Urinary bladder (tissue), 4 donors: Measurements from ENCODE around the gene MAGEB1. TPM values are rescaled to one million over a fixed set of nuclear protein-coding genes. Genes with fewer than 3 reads are reported as not detected.

ENCODE experiments used
- DNase-seq: peaks from one replicate; pipeline ENCODE4 v3.0.0-alpha.2; 2015; ENCODE audit errors: extremely low spot score
- H3K27ac ChIP-seq: one replicate; pipeline ENCODE4 v1.5.1; 2013; ENCODE audit warnings: low read depth, mild to moderate bottlenecking, moderate library complexity
- H3K36me3 ChIP-seq: one replicate; pipeline ENCODE4 v1.6.1; 2013; ENCODE audit warnings: mild to moderate bottlenecking, moderate library complexity; ENCODE audit not compliant: insufficient read depth
- H3K4me1 ChIP-seq: one replicate; pipeline ENCODE4 v1.6.1; 2013; ENCODE audit warnings: mild to moderate bottlenecking, moderate library complexity; ENCODE audit not compliant: insufficient read depth
- H3K4me3 ChIP-seq: one replicate; pipeline ENCODE4 v1.5.1; 2013; ENCODE audit warnings: low read depth, low read length
- WGBS: extraction: QIAGEN DNeasy Blood & Tissue Kit; methylation state at CpG from one replicate; pipeline ENCODE4 v1.1.7; 2013; 5-methylcytosine and 5-hydroxymethylcytosine counted together
- polyA plus RNA-seq: library from polyadenylated mRNA; stranded (reverse); fragments of 200-250 nt; gene quantifications from one replicate; pipeline ENCODE4 v1.2.3, GENCODE V29; 2013
- total RNA-seq: library from RNA; depleted of rRNA; stranded (reverse); fragments of >200 nt; gene quantifications from one replicate; pipeline ENCODE4 v1.2.3, GENCODE V29; 2014
- donor health status: healthy with polysubstance abuse.
- donor health status: healthy.

MAGEB1 gene
- total and polyA plus RNA-seq, 2 donors: not detected

DNA sequence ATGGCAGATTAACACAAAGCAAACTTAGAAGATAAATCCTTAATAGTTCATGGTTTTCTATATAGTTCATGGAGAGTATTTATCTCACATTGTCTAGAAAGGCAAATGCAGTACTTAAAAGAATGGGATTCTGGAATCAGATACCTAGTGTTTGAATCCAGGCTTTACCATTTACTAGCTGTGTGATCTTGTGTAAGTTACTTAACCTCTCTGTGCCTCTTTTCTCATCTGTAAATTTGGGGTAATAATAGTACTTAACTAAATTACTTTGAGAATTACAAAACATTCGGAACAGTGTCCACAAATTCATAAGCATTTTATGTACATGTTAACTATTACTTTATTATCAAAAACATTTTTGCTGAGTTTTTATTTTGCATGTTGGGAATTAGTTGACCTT, 15.8 kb downstream of the MAGEB1 start:
- no peak for DNase-seq
- 91% methylated on average over 1 of the region's 1 CpG for WGBS

DNA sequence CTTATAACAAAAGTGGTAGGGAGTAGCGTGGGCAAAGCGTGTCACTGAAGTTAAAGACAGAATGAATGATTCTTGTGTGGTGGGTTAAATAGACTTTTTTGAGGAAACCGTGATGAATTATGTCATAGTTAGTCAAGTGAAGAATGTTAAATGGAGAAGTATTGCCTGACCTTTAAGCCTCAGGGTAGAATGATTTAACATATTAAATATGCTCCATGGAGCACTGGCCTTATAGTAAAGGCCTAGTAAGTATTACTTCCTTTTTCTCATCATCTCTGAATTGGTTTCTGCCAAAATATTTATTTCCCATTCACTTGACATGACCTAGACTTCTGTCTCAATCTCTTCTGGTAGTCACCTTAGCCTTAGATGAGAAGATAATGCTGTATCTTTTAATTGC, 23.7 kb downstream of the MAGEB1 start:
- DNase-seq: no peak
- H3K4me3 ChIP-seq: no peak overlapping the region
- H3K27ac ChIP-seq: no peak overlapping the region
- H3K4me1 ChIP-seq: no peaks in the 10 kb centered on the region
- WGBS: 91% methylated on average over 3 of the region's 3 CpGs
- no peaks in the 10 kb centered on the region for H3K36me3 ChIP-seq

More for the DNA sequence above, 15.8 kb downstream of the MAGEB1 start:
- H3K4me3 ChIP-seq: no peak overlapping the region
- H3K36me3 ChIP-seq: no peaks in the 10 kb centered on the region
- no peaks in the 10 kb centered on the region for H3K4me1 ChIP-seq
- no peak overlapping the region for H3K27ac ChIP-seq

DNA sequence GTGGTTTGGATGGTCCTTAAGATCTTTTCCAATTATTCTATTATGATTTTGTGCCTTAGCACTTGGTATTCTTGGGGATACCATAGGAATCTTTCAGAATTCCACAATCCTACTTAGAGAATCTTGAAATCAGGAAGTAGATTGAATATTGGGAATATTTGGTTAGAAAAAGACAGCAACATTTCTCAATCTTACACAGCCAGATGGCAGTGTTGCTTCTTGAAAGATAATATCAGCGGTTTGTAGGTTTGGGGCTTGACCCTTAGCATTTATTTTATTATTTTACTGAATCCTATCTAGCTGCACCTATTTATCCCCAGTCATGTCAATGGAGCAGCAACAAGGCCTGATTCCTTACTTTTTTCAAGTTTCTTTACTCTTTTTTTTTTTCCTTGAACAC, 28.6 kb downstream of the MAGEB1 start:
- WGBS: 24% methylated on average over 1 of the region's 1 CpG
- Histone ChIP-seq H3K4me1 (no peaks in the 10 kb centered on the region), H3K4me3 (no peak overlapping the region), H3K27ac (no peak overlapping the region), H3K36me3 (no peaks in the 10 kb centered on the region)
- DNase-seq: no peak

DNA sequence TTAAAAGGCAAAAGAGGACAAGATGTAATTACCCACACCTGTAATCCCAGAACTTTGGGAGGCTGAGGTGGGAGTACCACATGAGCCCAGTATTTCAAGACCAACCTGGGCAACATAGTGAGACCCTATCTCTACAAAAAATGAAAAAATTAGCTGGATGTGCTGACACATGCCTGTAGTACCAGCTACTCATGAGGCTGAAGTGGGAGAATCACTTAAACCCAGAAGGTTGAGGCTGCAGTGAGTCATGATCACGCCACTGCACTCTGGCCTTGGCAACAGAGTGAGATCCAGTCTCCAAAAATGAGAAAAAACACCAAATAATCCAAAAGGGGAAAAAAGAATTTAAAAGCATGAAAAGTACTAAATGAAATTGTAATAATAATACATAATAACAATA, 31.4 kb downstream of the MAGEB1 start:
- H3K36me3 ChIP-seq: no peaks in the 10 kb centered on the region
- no peaks in the 10 kb centered on the region for H3K4me1 ChIP-seq
- no peak for DNase-seq
- H3K27ac ChIP-seq: no peak overlapping the region
- WGBS: 84% methylated on average over 1 of the region's 1 CpG
- H3K4me3 ChIP-seq: no peak overlapping the region

DNA sequence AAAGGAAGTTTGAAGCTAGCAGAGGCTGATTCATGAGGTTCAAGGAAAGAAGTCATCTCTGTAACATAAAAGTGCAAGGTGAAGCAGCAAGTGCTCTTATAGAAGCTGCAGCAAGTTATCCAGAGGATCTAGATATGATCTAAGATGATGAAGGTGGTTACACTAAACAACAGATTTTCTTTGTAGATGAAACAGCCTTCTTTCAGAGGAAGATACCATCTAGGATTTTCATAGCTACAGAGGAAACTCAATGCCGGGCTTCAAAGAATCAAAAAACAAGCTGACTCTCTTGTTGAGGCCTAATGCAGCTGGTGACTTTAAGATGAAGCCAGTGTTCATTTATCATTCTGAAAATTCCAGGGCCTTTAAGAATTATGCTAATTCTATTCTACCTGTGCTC, 33.5 kb downstream of the MAGEB1 start:
- WGBS: 61% methylated on average over 1 of the region's 1 CpG
- H3K4me1 ChIP-seq: no peaks in the 10 kb centered on the region
- H3K27ac ChIP-seq: no peak overlapping the region
- H3K36me3 ChIP-seq: no peaks in the 10 kb centered on the region
- no peak overlapping the region for H3K4me3 ChIP-seq
- no peak for DNase-seq

GRCh38 chrX:30282527-30282926, 35.6 kb downstream of the MAGEB1 start:
- Histone ChIP-seq H3K36me3 (no peaks in the 10 kb centered on the region), H3K4me1 (no peaks in the 10 kb centered on the region), H3K4me3 (no peak overlapping the region), H3K27ac (no peak overlapping the region)
- DNase-seq: no peak

DNA sequence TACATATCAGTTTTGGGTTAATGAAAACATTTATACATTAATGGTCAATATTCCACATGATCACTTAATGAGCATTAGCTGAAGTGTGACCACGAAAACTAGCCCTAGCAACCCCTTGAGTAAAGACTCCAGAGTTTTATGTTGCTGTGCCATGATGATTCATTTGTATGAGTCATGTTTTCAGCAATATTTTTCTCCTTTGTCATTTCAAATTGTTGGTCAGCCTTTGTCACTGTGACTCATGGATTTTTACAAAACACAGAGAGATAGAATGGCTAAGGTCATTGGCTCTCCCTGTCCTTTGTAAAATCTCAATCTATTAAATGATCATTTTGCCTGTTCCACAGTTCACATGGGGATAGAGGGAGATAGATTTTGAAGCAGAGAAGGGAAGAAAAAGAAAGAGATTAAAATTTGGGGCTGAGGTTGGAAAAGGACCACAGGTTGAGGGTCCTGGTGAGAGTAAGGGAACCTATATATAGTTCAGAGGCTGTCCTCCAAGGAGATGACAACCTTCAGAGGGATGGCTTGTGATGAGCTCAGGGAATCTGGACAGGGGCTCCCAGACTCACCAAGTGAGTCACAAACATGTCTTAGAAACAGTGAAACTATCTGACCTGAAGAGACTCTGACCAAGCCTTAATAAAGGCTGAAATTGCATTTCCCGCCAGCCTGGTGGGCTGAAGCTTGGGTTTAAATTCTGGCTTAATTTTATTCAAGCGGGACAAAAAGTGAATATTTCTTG, 36.7 kb downstream of the MAGEB1 start:
- no peaks in the 10 kb centered on the region for H3K36me3 ChIP-seq
- no peak overlapping the region for H3K27ac ChIP-seq
- DNase-seq: no peak
- no peaks in the 10 kb centered on the region for H3K4me1 ChIP-seq
- WGBS: 73% methylated on average over 3 of the region's 3 CpGs
- no peak overlapping the region for H3K4me3 ChIP-seq

GRCh38 chrX:30296408-30297254, 49.7 kb downstream of the MAGEB1 start:
- Histone ChIP-seq H3K36me3 (no peaks in the 10 kb centered on the region), H3K4me3 (no peak overlapping the region), H3K4me1 (no peaks in the 10 kb centered on the region), H3K27ac (no peak overlapping the region)
- WGBS: 58% methylated on average over 5 of the region's 5 CpGs
- DNase-seq: no peak

GRCh38 chrX:30301208-30301607, 54.3 kb downstream of the MAGEB1 start:
- DNase-seq: no peak

More at GRCh38 chrX:30301208-30301607, 54.3 kb downstream of the MAGEB1 start:
- H3K4me3 ChIP-seq: no peak overlapping the region
- H3K4me1 ChIP-seq: no peaks in the 10 kb centered on the region
- H3K36me3 ChIP-seq: no peaks in the 10 kb centered on the region
- H3K27ac ChIP-seq: no peak overlapping the region

Other genes starting within 250 kb of the MAGEB1 start
- gene MAGEB2, start 31.6 kb upstream of the MAGEB1 start, total RNA-seq: not detected
- gene MAGEB2, start 31.6 kb upstream of the MAGEB1 start, polyA plus RNA-seq: not detected
- gene MAGEB3, start 16.5 kb upstream of the MAGEB1 start, total RNA-seq: not detected
- gene MAGEB3, start 16.5 kb upstream of the MAGEB1 start, polyA plus RNA-seq: not detected
- gene MAGEB4, start 5.1 kb upstream of the MAGEB1 start, total RNA-seq: not detected
- not detected for gene MAGEB4, start 5.1 kb upstream of the MAGEB1 start, polyA plus RNA-seq
- gene NR0B1, start 62.2 kb downstream of the MAGEB1 start, total RNA-seq: not detected
- gene NR0B1, start 62.2 kb downstream of the MAGEB1 start, polyA plus RNA-seq: not detected